DND-41 (cell line): ENCODE data around the gene KIF17.

Source experiments
- EZH2 ChIP-seq: IDR thresholded peaks from 3 replicates; pipeline ENCODE4 v1.6.1; 2012; ENCODE audit warnings: borderline replicate concordance, low read depth, mild to moderate bottlenecking, moderate library complexity, low read length, inconsistent platforms; ENCODE audit not compliant: severe bottlenecking
- TF ChIP-seq, protein P1 (sequence below): IDR thresholded peaks from 2 replicates; pipeline ENCODE4 v1.5.1; 2012; ENCODE audit warnings: borderline replicate concordance, low read length, moderate library complexity, mild to moderate bottlenecking; ENCODE audit not compliant: poor library complexity, severe bottlenecking; ENCODE audit errors: extremely low read depth

GRCh38 chr1:20666146-20666545, 51.7 kb downstream of the KIF17 start:
- TF ChIP-seq, protein P1, sequence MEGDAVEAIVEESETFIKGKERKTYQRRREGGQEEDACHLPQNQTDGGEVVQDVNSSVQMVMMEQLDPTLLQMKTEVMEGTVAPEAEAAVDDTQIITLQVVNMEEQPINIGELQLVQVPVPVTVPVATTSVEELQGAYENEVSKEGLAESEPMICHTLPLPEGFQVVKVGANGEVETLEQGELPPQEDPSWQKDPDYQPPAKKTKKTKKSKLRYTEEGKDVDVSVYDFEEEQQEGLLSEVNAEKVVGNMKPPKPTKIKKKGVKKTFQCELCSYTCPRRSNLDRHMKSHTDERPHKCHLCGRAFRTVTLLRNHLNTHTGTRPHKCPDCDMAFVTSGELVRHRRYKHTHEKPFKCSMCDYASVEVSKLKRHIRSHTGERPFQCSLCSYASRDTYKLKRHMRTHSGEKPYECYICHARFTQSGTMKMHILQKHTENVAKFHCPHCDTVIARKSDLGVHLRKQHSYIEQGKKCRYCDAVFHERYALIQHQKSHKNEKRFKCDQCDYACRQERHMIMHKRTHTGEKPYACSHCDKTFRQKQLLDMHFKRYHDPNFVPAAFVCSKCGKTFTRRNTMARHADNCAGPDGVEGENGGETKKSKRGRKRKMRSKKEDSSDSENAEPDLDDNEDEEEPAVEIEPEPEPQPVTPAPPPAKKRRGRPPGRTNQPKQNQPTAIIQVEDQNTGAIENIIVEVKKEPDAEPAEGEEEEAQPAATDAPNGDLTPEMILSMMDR = no peak
- no peak for TF ChIP-seq EZH2
